ENCODE data around the gene GGACT. TPM values are rescaled to one million over a fixed set of nuclear protein-coding genes. Genes with fewer than 3 reads are reported as not detected.

The GGACT gene
- total RNA-seq, 1 experiment from 2014 or later = 2.6 TPM

GRCh38 chr13:100547791-100548201 lies 40.8 kb downstream of the GGACT start:
- intact Hi-C loops (cut with micrococcal nuclease; ENCODE audit: unreplicated experiment) = no loop called here
- no peak for TF ChIP-seq CTCF (IDR thresholded peaks at IDR 0.05; ENCODE audit: unreplicated experiment)
- CTCF ChIA-PET = no interaction called here
- DNase-seq = no peak
- Mint-ChIP-seq H3K27me3 (ENCODE audit: unreplicated experiment) (no peaks in the 10 kb centered on the region), H3K4me1 (ENCODE audit: low read depth, unreplicated experiment) (no peaks in the 10 kb centered on the region), H3K9me3 (ENCODE audit: low read depth, unreplicated experiment) (no peaks in the 10 kb centered on the region), H3K4me3 (ENCODE audit: low read depth, unreplicated experiment) (no peak overlapping the region), H3K27ac (ENCODE audit: unreplicated experiment) (no peak overlapping the region), H3K36me3 (ENCODE audit: insufficient read depth, unreplicated experiment) (no peaks in the 10 kb centered on the region)
- BruUV-seq (replicated peaks) = no TSS peak

- Mint-ChIP-seq H3K36me3 (ENCODE audit: insufficient read depth, unreplicated experiment) (no peaks in the 10 kb centered on the region), H3K4me3 (ENCODE audit: low read depth, unreplicated experiment) (no peak overlapping the region), H3K27me3 (ENCODE audit: unreplicated experiment) (no peaks in the 10 kb centered on the region), H3K27ac (ENCODE audit: unreplicated experiment) (no peak overlapping the region), H3K9me3 (ENCODE audit: low read depth, unreplicated experiment) (no peaks in the 10 kb centered on the region), H3K4me1 (ENCODE audit: low read depth, unreplicated experiment) (no peaks in the 10 kb centered on the region)
- CTCF ChIA-PET = no interaction called here
- intact Hi-C loops (cut with micrococcal nuclease; ENCODE audit: unreplicated experiment) = no loop called here
- no peak for TF ChIP-seq CTCF (IDR thresholded peaks at IDR 0.05; ENCODE audit: unreplicated experiment)
- DNase-seq = no peak
- BruUV-seq (replicated peaks) = no TSS peak
Observed at GRCh38 chr13:100546713-100547405, 41.7 kb downstream of the GGACT start.

GRCh38 chr13:100545684-100546061 lies 42.9 kb downstream of the GGACT start:
- Mint-ChIP-seq H3K36me3 (ENCODE audit: insufficient read depth, unreplicated experiment) (no peaks in the 10 kb centered on the region), H3K9me3 (ENCODE audit: low read depth, unreplicated experiment) (no peaks in the 10 kb centered on the region), H3K4me3 (ENCODE audit: low read depth, unreplicated experiment) (no peak overlapping the region), H3K4me1 (ENCODE audit: low read depth, unreplicated experiment) (no peaks in the 10 kb centered on the region), H3K27ac (ENCODE audit: unreplicated experiment) (no peak overlapping the region), H3K27me3 (ENCODE audit: unreplicated experiment) (no peaks in the 10 kb centered on the region)
- CTCF ChIA-PET = no interaction called here
- BruUV-seq (replicated peaks) = no TSS peak
- TF ChIP-seq CTCF (IDR thresholded peaks at IDR 0.05; ENCODE audit: unreplicated experiment) = no peak
- DNase-seq = no peak
- intact Hi-C loops (cut with micrococcal nuclease; ENCODE audit: unreplicated experiment) = no loop called here

- Mint-ChIP-seq H3K27me3 (ENCODE audit: unreplicated experiment) (no peaks in the 10 kb centered on the region), H3K9me3 (ENCODE audit: low read depth, unreplicated experiment) (no peaks in the 10 kb centered on the region), H3K4me3 (ENCODE audit: low read depth, unreplicated experiment) (no peak overlapping the region), H3K36me3 (ENCODE audit: insufficient read depth, unreplicated experiment) (no peaks in the 10 kb centered on the region), H3K27ac (ENCODE audit: unreplicated experiment) (no peak overlapping the region), H3K4me1 (ENCODE audit: low read depth, unreplicated experiment) (no peaks in the 10 kb centered on the region)
- no peak for DNase-seq
- CTCF ChIA-PET = no interaction called here
- no peak for TF ChIP-seq CTCF (IDR thresholded peaks at IDR 0.05; ENCODE audit: unreplicated experiment)
- intact Hi-C loops (cut with micrococcal nuclease; ENCODE audit: unreplicated experiment) = no loop called here
- no TSS peak for BruUV-seq (replicated peaks)
Observed at GRCh38 chr13:100544866-100545683, 43.5 kb downstream of the GGACT start.

All from Calu3 (cell line).